HEK293 (cell line): Measurements from ENCODE around the gene PPP2R2B.

ENCODE experiments used
- CTCF ChIP-seq: fragments of 450-650 bp; formaldehyde crosslinking; IDR thresholded peaks from 2 replicates; pipeline ENCODE4 v1.5.1; 2016; ENCODE audit warnings: missing biosample characterization, missing genetic modification characterization
- PBX3 ChIP-seq: sonication (generic); formaldehyde crosslinking; IDR thresholded peaks from 2 replicates; pipeline ENCODE4 v1.8.1; 2022; ENCODE audit warnings: mild to moderate bottlenecking, moderate library complexity, missing genetic modification reagents
- REST ChIP-seq: fragments of 450-650 bp; formaldehyde crosslinking; IDR thresholded peaks from 2 replicates; pipeline ENCODE4 v1.5.1; 2016; ENCODE audit warnings: missing biosample characterization, missing genetic modification characterization
- ZBTB7A ChIP-seq: fragments of 450-650 bp; formaldehyde crosslinking; IDR thresholded peaks from 2 replicates; pipeline ENCODE4 v1.5.1; 2016; ENCODE audit warnings: low read depth, missing biosample characterization, missing genetic modification characterization
- ZNF274 ChIP-seq, 2 experiments: fragments of 200-500 bp in 1 of 2; fragments of 450-650 bp in 1 of 2; sonication (Bioruptor generic) in 1 of 2; formaldehyde crosslinking in 1 of 2; IDR thresholded peaks; 2 replicates each; pipeline versions ENCODE4 v1.5.1 to v1.6.1; 2014 to 2016; ENCODE audit warnings: borderline replicate concordance in 1 of 2, inconsistent platforms in 1 of 2, low read length in 1 of 2, missing biosample characterization in 1 of 2, missing genetic modification characterization in 1 of 2
- ZNF433 ChIP-seq: fragments of 450-650 bp; formaldehyde crosslinking; IDR thresholded peaks from 2 replicates; pipeline ENCODE4 v1.5.1; 2016; ENCODE audit warnings: missing biosample characterization, missing genetic modification characterization, low read depth
- ZNF571 ChIP-seq: fragments of 450-650 bp; formaldehyde crosslinking; IDR thresholded peaks from 2 replicates; pipeline ENCODE4 v1.5.0; 2017; ENCODE audit warnings: missing biosample characterization, missing genetic modification characterization

- TF ChIP-seq PBX3 (no peak), CTCF (tag by site-specific recombination) (no peak), ZNF433 (tag by site-specific recombination) (no peak), ZBTB7A (tag by site-specific recombination) (no peak), ZNF274 (IDR thresholded peaks at IDR 0.05; ENCODE audit: low read length) (no peak), ZNF274 (tag by site-specific recombination; IDR thresholded peaks at IDR 0.05; ENCODE audit: borderline replicate concordance) (no peak), ZNF571 (tag by site-specific recombination) (no peak), REST (no peak)
Observed at GRCh38 chr5:146703499-146703898, 175.1 kb downstream of the PPP2R2B start.
